GM19468 (cell line): ENCODE data around the gene CHRNE.
"Not testable (repeated sequence)": the region's sequence is repeated elsewhere in the genome, so short reads cannot be mapped to it uniquely, and the experiment has no call there.

Source experiments
- ATAC-seq: cut with Tn5 transposase; IDR thresholded peaks from one replicate; pipeline ENCODE4 v1.9.1; 2021; ENCODE audit warnings: mild to moderate bottlenecking, moderate library complexity, moderate number of reproducible peaks; ENCODE audit not compliant: unreplicated experiment; ENCODE audit errors: extremely low read depth

CHRNE gene

GRCh38 chr17:4939796-4940554 lies 37.1 kb upstream of the CHRNE start, which contains the start of the genes RNF167 and SLC25A11:
TSS of gene RNF167 (plus strand) at chr17:4940268. CDS start at chr17:4940910, 642 bp downstream.
TSS of gene SLC25A11 (minus strand) at chr17:4940046. CDS start at chr17:4939910, 136 bp downstream.
- peak; percentile 75 for ATAC-seq

DNA sequence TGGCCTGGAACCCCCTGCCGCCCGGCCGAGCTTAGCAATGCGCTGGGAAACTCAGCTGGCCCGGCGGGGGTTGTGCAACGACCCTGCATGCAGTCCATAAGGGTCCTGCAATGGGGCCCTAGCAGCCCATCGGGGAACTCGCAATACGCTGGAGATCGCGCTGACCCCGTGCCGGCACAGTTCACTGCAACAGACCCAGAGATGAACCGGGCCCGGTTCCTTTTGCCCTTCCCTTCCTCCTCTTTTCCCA lies 36.6 kb upstream of the CHRNE start:
- no peak for ATAC-seq

GRCh38 chr17:4938688-4939545 lies 36.0 kb upstream of the CHRNE start:
- ATAC-seq: no peak

DNA sequence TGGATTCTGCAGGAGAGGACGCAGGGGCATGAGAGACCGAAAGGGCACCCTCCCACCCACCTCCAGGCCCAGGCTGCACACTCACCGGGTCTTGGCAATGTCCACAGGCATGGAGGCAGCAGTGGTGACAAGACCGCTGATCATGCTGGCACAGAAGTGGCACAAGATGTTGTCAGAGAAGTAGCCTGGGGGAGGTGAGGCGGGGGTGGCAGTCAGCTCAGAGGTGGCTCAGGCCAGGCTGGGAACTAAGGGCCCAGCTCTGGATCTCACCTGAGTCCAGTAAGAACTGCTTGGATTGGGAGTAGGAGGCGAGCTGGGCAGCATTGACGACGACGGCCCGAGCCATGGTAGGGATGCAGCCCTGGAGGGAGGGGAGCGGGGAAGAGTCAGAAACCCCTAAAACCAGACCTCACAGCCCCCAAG lies 35.2 kb upstream of the CHRNE start:
- ATAC-seq: no peak

DNA sequence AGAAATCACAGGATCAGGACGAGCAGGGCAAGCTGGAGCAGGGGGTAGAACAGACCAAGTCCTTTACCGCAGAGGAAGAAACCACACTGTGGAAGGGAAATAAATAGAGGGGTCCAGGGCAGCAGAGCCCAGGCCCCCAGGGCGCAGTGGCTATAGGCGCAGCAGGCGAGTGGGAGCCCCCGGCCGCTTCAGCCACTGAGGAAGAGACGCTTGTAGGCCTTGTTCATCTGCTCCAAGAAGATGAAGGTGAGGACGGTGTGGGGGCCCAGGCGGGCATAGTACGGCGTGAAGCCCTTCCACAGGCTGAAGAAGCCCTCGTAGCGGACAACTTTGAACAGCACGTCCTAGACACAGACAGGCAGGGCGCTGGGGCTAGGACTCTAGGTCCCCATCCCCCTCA lies 34.7 kb upstream of the CHRNE start:
- no peak for ATAC-seq

DNA sequence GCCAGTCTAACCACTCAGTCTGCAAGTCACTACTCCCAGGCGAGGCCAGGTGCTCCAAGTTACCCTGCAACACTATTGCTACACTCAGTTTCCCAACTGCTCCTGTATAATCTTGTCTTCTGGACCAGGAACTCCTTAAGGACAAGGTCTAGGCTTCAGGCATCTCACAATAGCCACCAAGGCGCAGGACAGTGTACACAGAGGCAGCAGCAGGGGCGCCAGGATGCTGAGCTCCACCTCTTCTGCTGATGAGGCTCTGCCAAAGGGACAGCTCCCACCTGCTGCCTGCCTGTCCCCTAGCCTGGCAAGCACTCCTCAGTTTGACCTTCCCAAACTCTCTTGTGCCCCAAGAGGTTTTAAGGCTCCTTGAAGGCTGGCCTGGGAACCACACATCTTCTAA lies 33.5 kb upstream of the CHRNE start:
- ATAC-seq: no peak

DNA sequence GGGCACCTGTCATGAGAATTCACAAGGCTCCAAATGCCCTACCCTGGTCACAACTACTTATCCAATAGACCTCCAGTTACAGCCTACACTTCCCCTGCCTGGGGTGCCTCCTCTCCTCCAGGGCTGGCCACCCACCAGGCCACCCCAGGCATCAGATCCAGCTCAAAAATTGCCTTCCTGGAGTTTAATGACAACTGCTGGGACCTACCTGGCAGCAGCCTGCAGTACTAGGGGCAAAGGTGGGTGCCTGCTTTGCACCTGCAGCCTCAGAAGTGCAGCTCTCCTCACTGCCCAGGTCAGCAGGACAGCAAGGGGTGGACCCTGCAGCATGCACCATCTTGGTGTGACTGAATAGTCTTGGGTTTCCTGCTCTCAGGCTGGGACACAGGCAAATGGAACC lies 32.8 kb upstream of the CHRNE start:
- no peak for ATAC-seq

- no peak for ATAC-seq
Measured at GRCh38 chr17:4934173-4934979, 31.5 kb upstream of the CHRNE start.

- ATAC-seq: no peak
Measured at GRCh38 chr17:4933646-4934045, 30.7 kb upstream of the CHRNE start.

DNA sequence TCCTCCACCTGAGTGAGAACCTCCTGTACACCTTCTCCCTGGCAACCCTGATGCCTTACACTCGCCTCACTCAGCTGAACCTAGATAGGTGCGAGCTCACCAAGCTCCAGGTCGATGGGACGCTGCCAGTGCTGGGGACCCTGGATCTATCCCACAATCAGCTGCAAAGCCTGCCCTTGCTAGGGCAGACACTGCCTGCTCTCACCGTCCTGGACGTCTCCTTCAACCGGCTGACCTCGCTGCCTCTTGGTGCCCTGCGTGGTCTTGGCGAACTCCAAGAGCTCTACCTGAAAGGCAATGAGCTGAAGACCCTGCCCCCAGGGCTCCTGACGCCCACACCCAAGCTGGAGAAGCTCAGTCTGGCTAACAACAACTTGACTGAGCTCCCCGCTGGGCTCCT lies 29.9 kb upstream of the CHRNE start:
- no peak for ATAC-seq

GRCh38 chr17:4931963-4932362 lies 29.1 kb upstream of the CHRNE start, which contains the start of gene GP1BA:
TSS of gene GP1BA (plus strand) at chr17:4932277. CDS start at chr17:4932605, 328 bp downstream.
- ATAC-seq: no peak

DNA sequence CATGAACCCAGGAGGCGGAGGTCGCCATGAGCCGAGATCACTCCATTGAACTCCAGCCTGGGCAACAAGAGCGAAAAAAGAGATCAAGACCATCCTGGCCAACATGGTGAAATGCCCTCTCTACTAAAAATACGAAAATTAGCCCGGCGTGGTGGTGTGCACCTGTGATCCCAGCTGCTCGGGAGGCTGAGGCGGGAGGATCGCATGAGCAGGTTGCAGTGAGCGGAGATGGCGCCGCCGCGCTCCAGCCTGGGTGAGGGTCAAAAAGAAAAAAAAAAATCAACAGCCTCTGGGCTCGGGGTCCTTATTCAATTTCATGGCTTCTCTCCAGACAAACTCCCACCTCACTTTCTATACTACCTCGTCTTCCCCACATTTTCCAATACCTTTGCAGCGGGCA lies 26.0 kb upstream of the CHRNE start:
- no peak for ATAC-seq

- ATAC-seq: not testable (repeated sequence)
Measured at GRCh38 chr17:4926577-4927335, 23.9 kb upstream of the CHRNE start.

DNA sequence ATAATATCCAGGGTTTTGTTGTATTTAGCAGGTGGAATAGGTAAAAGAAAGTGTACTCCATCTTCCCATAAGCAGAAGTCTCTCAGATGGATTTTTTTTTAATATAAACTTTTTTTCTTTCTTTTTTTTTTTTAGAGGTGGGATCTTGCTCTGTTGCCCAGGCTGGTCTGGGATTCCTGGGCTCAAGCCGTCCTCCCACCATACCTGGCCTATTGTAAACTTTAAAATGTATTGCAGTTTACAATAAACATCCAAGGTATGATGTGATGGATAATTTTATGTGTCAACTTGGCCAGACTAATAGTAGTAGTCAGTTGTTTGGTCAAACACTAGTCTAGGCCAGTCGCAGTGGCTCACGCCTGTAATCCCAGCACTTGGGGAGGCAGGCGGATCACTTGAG lies 18.4 kb upstream of the CHRNE start:
- no peak for ATAC-seq

- no peak for ATAC-seq
Measured at GRCh38 chr17:4920351-4921048, 17.6 kb upstream of the CHRNE start.

DNA sequence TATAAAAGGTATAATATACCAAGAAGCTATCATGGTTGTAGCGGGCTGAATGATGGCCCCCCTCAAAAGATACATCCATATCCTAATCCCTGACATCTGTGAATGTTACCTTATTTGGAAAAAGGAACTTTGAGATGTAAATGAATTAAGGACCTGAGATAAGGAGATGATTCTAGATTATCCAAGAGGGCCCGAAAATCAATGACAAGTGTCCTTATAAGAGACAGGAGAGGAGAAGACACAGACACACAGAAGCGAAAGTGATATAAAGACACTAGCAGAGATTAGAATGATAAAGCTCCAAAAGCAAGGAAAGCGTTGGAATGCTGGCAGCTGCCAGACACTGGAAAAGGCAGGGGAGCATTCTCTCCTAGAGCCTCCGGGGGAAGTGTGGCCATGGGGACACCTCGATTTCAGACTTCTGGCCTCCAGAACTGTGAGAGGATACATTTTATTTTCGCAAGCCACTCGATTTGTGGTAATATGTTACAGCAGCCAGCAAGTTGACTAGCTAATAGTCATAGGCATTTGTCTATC lies 16.7 kb upstream of the CHRNE start:
- ATAC-seq: no peak

DNA sequence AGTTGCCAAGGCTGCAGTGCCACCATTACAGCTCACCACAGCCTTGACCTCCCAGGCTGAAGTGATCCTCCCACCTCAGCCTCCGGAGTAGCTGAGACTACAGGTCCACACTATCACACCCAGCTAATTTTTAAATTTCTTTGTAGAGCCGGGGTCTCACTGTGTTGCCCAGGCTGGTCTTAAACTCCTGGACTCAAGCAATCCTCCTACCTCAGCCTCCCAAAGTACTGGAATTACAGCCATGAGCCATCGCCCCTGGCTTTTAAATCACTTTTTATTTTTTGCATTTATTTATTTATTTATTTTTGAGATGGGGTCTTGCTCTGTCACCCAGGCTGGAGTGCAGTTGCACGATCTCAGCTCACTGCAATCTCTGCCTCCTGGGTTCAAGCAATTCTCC lies 11.7 kb upstream of the CHRNE start:
- ATAC-seq: not testable (repeated sequence)

DNA sequence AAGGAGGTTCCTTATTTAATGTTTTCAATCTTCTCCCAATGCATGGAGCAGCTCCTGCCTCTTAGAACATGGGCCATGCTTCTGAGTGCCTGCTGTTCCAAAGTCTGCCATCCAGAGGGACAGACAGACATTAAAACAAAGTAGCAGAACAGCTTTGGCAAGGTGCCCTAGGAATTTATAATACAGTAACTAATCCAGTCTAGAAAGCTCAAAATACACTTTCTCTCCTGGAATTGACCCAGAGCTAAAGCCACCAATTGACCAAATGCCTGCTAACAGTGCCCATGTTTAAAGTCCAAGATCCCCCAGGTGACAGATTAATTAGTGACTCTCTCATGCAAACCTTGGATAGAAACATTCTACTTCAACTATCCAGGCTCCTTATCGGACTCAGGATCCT lies 11.1 kb upstream of the CHRNE start:
- no peak for ATAC-seq
